K562 (cell line): Measurements from ENCODE around the gene FGF1. TPM values are rescaled to one million over a fixed set of nuclear protein-coding genes. Genes with fewer than 3 reads are reported as not detected.

Source experiments
- ATAC-seq: fragments of 200-7000 bp; cut with Tn5 transposase; 3 replicates; pipeline ENCODE4 v1.9.1; 2020; ENCODE audit warnings: moderate library complexity
- BruUV-seq: library from RNA; stranded (reverse); fragments of 400-500 nt; replicated peaks from 2 replicates; lab custom pipeline; 2021; lab: Mats Ljungman, UMichigan
- CTCF ChIA-PET: fragments of 300-600 bp; formaldehyde crosslinking; extraction: SDS; loops from one replicate; lab custom pipeline; 2021; ENCODE audit warnings: low intra/inter-chr PET ratio; lab: Yijun Ruan, JAX
- POLR2A ChIA-PET: fragments of 300-600, 350-650 bp; sonication (Branson Sonifier 250); formaldehyde crosslinking; extraction: SDS; loops from one replicate; lab custom pipeline; 2021; ENCODE audit warnings: antibody characterized with exemption, inconsistent platforms; lab: Yijun Ruan, JAX
- DNase-seq, 4 experiments: peaks; one replicate each; pipeline versions ENCODE4 v3.0.0 to v3.0.0-alpha.2; 2011 to 2018; ENCODE audit warnings: low spot score in 3 of 4, mixed read lengths in 3 of 4; ENCODE audit errors: extremely low read depth in 1 of 4
- FAIRE-seq: peaks from 2 replicates; lab custom pipeline; 2011; peaks lifted over from hg19 to GRCh38; lab: Jason Lieb, UNC
- H2AFZ ChIP-seq: 2 replicates; pipeline ENCODE4 v1.6.0; 2011; ENCODE audit warnings: low read depth, low read length, control low read depth, inconsistent platforms
- H3K27ac ChIP-seq: fragments of 200-600 bp; 3 replicates; pipeline ENCODE4 v1.8.0; 2011; ENCODE audit warnings: low read depth, mild to moderate bottlenecking, control low read depth, inconsistent platforms, low read length, moderate library complexity, mixed read lengths; ENCODE audit errors: extremely low read depth
- H3K27me3 ChIP-seq, 2 experiments: fragments of 300-600 bp in 1 of 2; 2 replicates in 1 of 2; 3 replicates in 1 of 2; pipeline versions ENCODE4 v1.6.0 to v1.8.0; 2011; ENCODE audit warnings: inconsistent platforms in 2 of 2, low read length in 2 of 2, mild to moderate bottlenecking in 1 of 2, mixed read lengths in 1 of 2, moderate library complexity in 1 of 2; ENCODE audit not compliant: control insufficient read depth in 2 of 2, insufficient read depth in 2 of 2
- H3K36me3 ChIP-seq: fragments of 300-600 bp; 3 replicates; pipeline ENCODE4 v1.8.0; 2011; ENCODE audit warnings: mild to moderate bottlenecking, low read length, inconsistent platforms; ENCODE audit not compliant: control insufficient read depth, insufficient read depth
- H3K4me1 ChIP-seq, 2 experiments: fragments of 200-600 bp in 1 of 2; replicated peaks in 1 of 2; 2 replicates in 1 of 2; 3 replicates in 1 of 2; pipeline versions ENCODE4 v1.5.1 to v1.8.0; 2011; ENCODE audit warnings: inconsistent platforms in 2 of 2, low read length in 2 of 2, mild to moderate bottlenecking in 1 of 2, mixed read lengths in 1 of 2, moderate library complexity in 1 of 2; ENCODE audit not compliant: control insufficient read depth in 2 of 2, insufficient read depth in 2 of 2
- H3K4me2 ChIP-seq: 2 replicates; pipeline ENCODE4 v1.6.1; 2011; ENCODE audit warnings: low read length, control low read depth, inconsistent platforms, mixed read lengths; ENCODE audit not compliant: insufficient read depth
- H3K4me3 ChIP-seq: fragments of 200-600 bp; sonication (generic), shearing (Covaris generic); 2 replicates; pipeline ENCODE4 v1.5.1; 2016; ENCODE audit warnings: control low read depth, inconsistent platforms
- H3K79me2 ChIP-seq: fragments of 200-600 bp; 3 replicates; pipeline ENCODE4 v1.8.0; 2011; ENCODE audit warnings: low read length, inconsistent platforms; ENCODE audit not compliant: control insufficient read depth, insufficient read depth
- H3K9ac ChIP-seq, 2 experiments: 2 replicates each; pipeline versions ENCODE4 v1.6.0 to v1.6.1; 2011; ENCODE audit warnings: low read depth in 2 of 2, low read length in 2 of 2, control low read depth in 1 of 2, inconsistent platforms in 1 of 2, mild to moderate bottlenecking in 1 of 2, mixed read lengths in 1 of 2; ENCODE audit not compliant: insufficient read depth in 1 of 2
- H3K9me1 ChIP-seq: one replicate; pipeline ENCODE4 v1.6.0; 2011; ENCODE audit warnings: inconsistent platforms, mild to moderate bottlenecking, low read length, moderate library complexity; ENCODE audit not compliant: control insufficient read depth, insufficient read depth
- H3K9me3 ChIP-seq: replicated peaks from 2 replicates; pipeline ENCODE4 v1.5.1; 2011; ENCODE audit warnings: low read depth, low read length, inconsistent platforms; ENCODE audit not compliant: control insufficient read depth, insufficient read depth
- H4K20me1 ChIP-seq: replicated peaks from 2 replicates; pipeline ENCODE4 v1.6.1; 2011; ENCODE audit warnings: low read length, inconsistent platforms, mixed read lengths; ENCODE audit not compliant: control insufficient read depth, insufficient read depth
- CSDE1 ChIP-seq, 2 experiments: fragments of 450-650 bp; IDR thresholded peaks; 2 replicates each; pipeline ENCODE4 v1.6.1; 2016; ENCODE audit warnings: mild to moderate bottlenecking in 1 of 2
- HOXB6 ChIP-seq: fragments of 250-450 bp; sonication (Bioruptor Pico); IDR thresholded peaks from 2 replicates; pipeline ENCODE4 v1.5.1; 2022; ENCODE audit warnings: mild to moderate bottlenecking, borderline replicate concordance
- JUNB ChIP-seq: fragments of 450-650 bp; formaldehyde crosslinking; conservative IDR thresholded peaks from 2 replicates; pipeline ENCODE4 v1.4.0; 2020; ENCODE audit warnings: mild to moderate bottlenecking
- YY1 ChIP-seq, 3 experiments: IDR thresholded peaks; 2 replicates each; pipeline ENCODE4 v1.6.1; 2011; ENCODE audit warnings: low read length in 2 of 3, mild to moderate bottlenecking in 2 of 3, moderate library complexity in 2 of 3, borderline replicate concordance in 1 of 3, control low read depth in 1 of 3, low read depth in 1 of 3; ENCODE audit not compliant: insufficient read depth in 3 of 3, insufficient replicate concordance in 2 of 3, control insufficient read depth in 1 of 3, insufficient read length in 1 of 3; ENCODE audit errors: extremely low read depth in 1 of 3
- ZKSCAN1 ChIP-seq: fragments of 150-350 bp; IDR thresholded peaks from 2 replicates; pipeline ENCODE4 v1.6.1; 2016; ENCODE audit warnings: low read depth, low read length
- ZNF224 ChIP-seq: sonication (generic); formaldehyde crosslinking; IDR thresholded peaks from 2 replicates; pipeline ENCODE4 v1.8.0; 2022; ENCODE audit warnings: mild to moderate bottlenecking, missing genetic modification reagents
- ZNF766 ChIP-seq: fragments of 200-800 bp; sonication (Bioruptor generic); conservative IDR thresholded peaks from 2 replicates; pipeline ENCODE4 v1.6.1; 2016; ENCODE audit warnings: missing genetic modification characterization, missing compliant biosample characterization
- WGBS: fragments of 100-300 bp; shearing (Covaris generic); methylation state at CpG from one replicate; pipeline ENCODE4 v1.1.6; 2016; ENCODE audit warnings: low coverage, mixed read lengths; ENCODE audit not compliant: insufficient coverage; ENCODE audit errors: missing lambda C conversion rate; 5-methylcytosine and 5-hydroxymethylcytosine counted together
- in situ Hi-C: fragments of 300-500 bp; cut with MboI; formaldehyde crosslinking; loops from 4 replicates; pipeline ENCODE4 v1.15.0; 2018; ENCODE audit warnings: inconsistent platforms, mixed read lengths
- intact Hi-C: fragments of 100-400 bp; cut with micrococcal nuclease; formaldehyde crosslinking; loops from 2 replicates; pipeline ENCODE4 v1.14.2; 2022
- polyA plus RNA-seq, 8 experiments: library from polyadenylated mRNA; depleted of rRNA in 4 of 8; stranded (reverse) in 5 of 8; unstranded in 3 of 8; fragments of >200 nt; fragmentation: Nextera tagmentation in 2 of 8; fragmentation: Illumina TruSeq in 1 of 8; extraction: Ambion mirVana in 2 of 8; extraction: Trizol in 1 of 8; gene quantifications; 2 replicates each; pipeline versions ENCODE4 v1.2.1 to v1.2.3, GENCODE V29; 2011 to 2014; ENCODE audit warnings: inconsistent platforms in 1 of 8, missing spikeins in 1 of 8
- total RNA-seq, 7 experiments: library from RNA; depleted of rRNA in 6 of 7; stranded (reverse); fragments of >200 nt in 6 of 7; fragmentation: Illumina TruSeq in 2 of 7; extraction: Trizol in 2 of 7; gene quantifications; 2 replicates each; pipeline versions ENCODE4 v1.2.1 to v1.2.3, GENCODE V29; 2011 to 2021; ENCODE audit warnings: low replicate concordance in 1 of 7

Gene FGF1
- total and polyA plus RNA-seq, 9 of the 15 experiments (the other 6 are each of a cell fraction or from before 2014, with no cell fraction given): not detected

DNA sequence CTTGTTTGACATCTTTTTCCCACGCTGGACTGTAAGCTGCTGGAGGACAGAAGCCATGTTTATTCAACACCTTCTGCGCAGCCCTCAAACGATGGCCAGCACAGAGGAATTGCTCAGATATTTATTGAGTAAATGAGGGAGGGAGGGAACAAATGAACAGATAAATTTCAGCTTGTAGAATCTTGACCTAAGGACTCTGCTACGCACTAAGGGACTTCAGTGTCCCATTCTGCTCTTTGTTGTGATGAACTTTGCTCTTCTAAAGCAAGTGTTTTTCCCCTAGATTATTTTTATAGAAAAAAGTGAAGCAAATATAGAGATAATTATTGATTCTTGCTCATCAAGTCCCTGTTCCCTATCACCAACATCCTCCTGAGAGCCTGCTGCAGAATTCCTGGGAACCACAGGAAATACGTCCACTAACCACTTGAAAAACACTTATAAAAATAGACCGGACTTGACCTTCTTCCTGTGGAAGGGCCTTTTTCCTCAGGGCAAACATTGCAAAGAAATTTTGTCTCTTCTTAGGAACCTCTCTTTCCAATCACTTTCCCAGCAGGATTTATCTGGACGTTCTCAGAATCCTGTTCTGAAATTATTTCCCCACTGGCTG, 54.9 kb downstream of the FGF1 start:
- Histone ChIP-seq H3K4me2 (no peak overlapping the region), H3K36me3 (no peaks in the 10 kb centered on the region), H3K9ac (no peak overlapping the region), H3K79me2 (no peaks in the 10 kb centered on the region), H3K27ac (no peak overlapping the region), H3K27me3 (peaks cover 8 to 33% of the 10 kb centered on the region in 2 experiments; a peak in 4 of 5 replicates), H3K9me1 (no peaks in the 10 kb centered on the region), H3K4me1 (no peaks in the 10 kb centered on the region), H2AFZ (no peak overlapping the region), H3K4me3 (no peak overlapping the region), H3K9me3 (no peaks in the 10 kb centered on the region), H4K20me1 (no peaks in the 10 kb centered on the region)
- DNase-seq (no peak), FAIRE-seq (no peak), ATAC-seq (no peak)
- intact Hi-C loops (no loop called here), in situ Hi-C loops (no loop called here)
- 0% methylated on average over 7 of the region's 7 CpGs for WGBS
- no TSS peak for BruUV-seq
- CTCF ChIA-PET: no interaction called here
- no peak for TF ChIP-seq YY1 (IDR thresholded peaks at IDR 0.05; ENCODE audit: borderline replicate concordance in 1 of 3, control insufficient read depth in 1 of 3, extremely low read depth in 1 of 3, insufficient read depth in 3 of 3, insufficient read length in 1 of 3, insufficient replicate concordance in 2 of 3, low read depth in 1 of 3, low read length in 2 of 3)
- TF ChIP-seq ZNF766 (CRISPR knock-in tag): no peak
- no peak for TF ChIP-seq ZKSCAN1
- TF ChIP-seq HOXB6: no peak
- TF ChIP-seq ZNF224 (CRISPR knock-in tag): no peak
- TF ChIP-seq JUNB (CRISPR knock-in tag): no peak
- no peak for TF ChIP-seq CSDE1 (IDR thresholded peaks at IDR 0.05)
- POLR2A ChIA-PET: interaction anchor here (0.6 kb wide), 1 partner anchor 372 kb away, joined by 3 read pairs; no protein-coding TSS in a partner anchor
